NCI-H510A treated with DMSO at 0.1 percent for 48 hours (cell line): ENCODE data around the gene CD300C.
"Not testable (repeated sequence)": the region's sequence is repeated elsewhere in the genome, so short reads cannot be mapped to it uniquely, and the experiment has no call there.

ENCODE experiments used
- DNase-seq: peaks from one replicate; lab custom pipeline; 2025; lab: John Stamatoyannopoulos, UW

CD300C gene

GRCh38 chr17:74531231-74531761 lies 14.6 kb downstream of the CD300C start, which contains the start of gene CD300LB:
Gene CD300LB (minus strand): TSS chr17:74531475. CDS start chr17:74531350, 125 bp downstream.
- DNase-seq = no peak

GRCh38 chr17:74530831-74531150 lies 15.1 kb downstream of the CD300C start:
- DNase-seq = no peak

GRCh38 chr17:74529243-74529642 lies 16.7 kb downstream of the CD300C start:
- no peak for DNase-seq

GRCh38 chr17:74528491-74529199 lies 17.3 kb downstream of the CD300C start:
- no peak for DNase-seq

GRCh38 chr17:74527756-74528155 lies 18.2 kb downstream of the CD300C start:
- DNase-seq = no peak

- no peak for DNase-seq
Measured at GRCh38 chr17:74527081-74527480, 18.8 kb downstream of the CD300C start.

- DNase-seq = no peak
Measured at GRCh38 chr17:74526681-74527080, 19.2 kb downstream of the CD300C start.

- DNase-seq = no peak
Measured at GRCh38 chr17:74525781-74526288, 20.1 kb downstream of the CD300C start.

GRCh38 chr17:74525465-74525725 lies 20.5 kb downstream of the CD300C start:
- no peak for DNase-seq

GRCh38 chr17:74524653-74525464 lies 21.1 kb downstream of the CD300C start:
- no peak for DNase-seq

GRCh38 chr17:74523308-74523707 lies 22.6 kb downstream of the CD300C start:
- DNase-seq = no peak

GRCh38 chr17:74522381-74523105 lies 23.4 kb downstream of the CD300C start:
- no peak for DNase-seq

GRCh38 chr17:74521701-74522201 lies 24.2 kb downstream of the CD300C start:
- DNase-seq = no peak

GRCh38 chr17:74520790-74521480 lies 25.0 kb downstream of the CD300C start:
- no peak for DNase-seq

- no peak for DNase-seq
Measured at GRCh38 chr17:74520016-74520434, 25.9 kb downstream of the CD300C start.

GRCh38 chr17:74518413-74518981 lies 27.4 kb downstream of the CD300C start:
- DNase-seq = not testable (repeated sequence)

- no peak for DNase-seq
Measured at GRCh38 chr17:74516561-74517328, 29.2 kb downstream of the CD300C start.

GRCh38 chr17:74515941-74516340 lies 30.0 kb downstream of the CD300C start:
- DNase-seq = no peak

- DNase-seq = no peak
Measured at GRCh38 chr17:74514632-74515334, 31.1 kb downstream of the CD300C start.
